GM12891 (cell line): ENCODE data around the gene ZEB2.

Experiments
- PAX5 ChIP-seq: IDR thresholded peaks from 2 replicates; pipeline ENCODE4 v1.6.1; 2011; ENCODE audit warnings: low read length, moderate library complexity, mild to moderate bottlenecking; ENCODE audit not compliant: insufficient read depth, severe bottlenecking
- POLR2A ChIP-seq: IDR thresholded peaks from 2 replicates; pipeline ENCODE4 v1.6.1; 2011; ENCODE audit warnings: low read depth, low read length, control low read depth
- POLR2AphosphoS5 ChIP-seq: IDR thresholded peaks from 2 replicates; pipeline ENCODE4 v1.6.1; 2011; ENCODE audit warnings: low read depth, low read length, control low read depth
- SPI1 ChIP-seq: IDR thresholded peaks from 2 replicates; pipeline ENCODE4 v1.6.1; 2011; ENCODE audit warnings: low read depth, low read length, control low read depth
- TAF1 ChIP-seq: IDR thresholded peaks from 2 replicates; pipeline ENCODE4 v1.6.1; 2011; ENCODE audit warnings: low read depth, low read length, control low read depth

DNA sequence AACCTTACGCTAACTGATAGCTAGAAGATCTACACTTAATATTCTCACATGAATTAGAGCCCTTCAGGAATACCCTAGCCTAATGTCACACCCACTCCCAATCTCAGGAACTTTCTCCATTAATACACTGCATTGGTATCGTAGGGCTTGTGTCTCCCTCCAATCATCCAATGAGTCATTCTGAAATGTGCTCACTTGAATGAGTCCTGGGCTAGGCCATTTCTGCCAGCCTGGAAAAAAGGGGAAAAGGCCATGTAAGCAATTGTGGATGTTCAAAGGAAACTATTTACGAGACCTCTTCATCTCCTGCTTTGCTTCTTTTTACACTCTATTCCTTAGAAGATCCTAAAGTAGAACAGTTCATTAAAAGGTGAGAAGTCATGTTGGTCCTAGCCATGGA lies 18.8 kb downstream of the ZEB2 start:
- TF ChIP-seq SPI1: no peak
- no peak for TF ChIP-seq POLR2AphosphoS5
- TF ChIP-seq POLR2A: no peak
- no peak for TF ChIP-seq TAF1
- no peak for TF ChIP-seq PAX5
